Measurements from ENCODE around the gene MTERF4.
"Not testable (repeated sequence)": the region's sequence is repeated elsewhere in the genome, so short reads cannot be mapped to it uniquely, and the experiment has no call there.

The MTERF4 gene

DNA sequence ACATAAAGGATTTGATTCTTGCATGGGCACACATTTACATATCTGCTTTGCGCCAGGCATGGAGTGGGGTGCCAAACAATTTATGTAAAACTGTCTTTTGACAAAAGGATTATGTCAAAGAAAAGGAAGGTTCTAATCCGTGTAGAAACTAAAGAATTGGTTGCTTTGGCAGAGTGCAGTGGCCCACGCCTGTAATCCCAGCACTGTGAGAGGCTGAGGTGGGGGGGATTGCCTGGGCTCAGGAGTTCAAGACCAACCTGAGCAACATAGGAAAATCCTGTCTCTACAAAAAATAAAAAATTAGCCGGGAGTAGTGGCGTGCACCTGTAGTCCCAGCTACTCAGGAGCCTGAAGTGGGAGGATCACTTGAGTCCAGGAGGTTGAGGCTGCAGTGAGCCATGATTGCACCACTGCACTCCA, 1.1 kb upstream of the MTERF4 start:
- H3K36me3 ChIP-seq (ENCODE audit: control insufficient read depth in 1 of 2, insufficient read depth in 2 of 2, low read length in 2 of 2), result peaks cover 0 to 25% of the 10 kb centered on the region in 2 donors
- H3K4me1 ChIP-seq (ENCODE audit: control insufficient read depth in 1 of 2, insufficient read depth in 2 of 2, low read length in 2 of 2), result peaks cover 26 to 31% of the 10 kb centered on the region in 2 donors
- H3K9me3 ChIP-seq (ENCODE audit: control insufficient read depth in 1 of 2, low read length in 2 of 2), result no peaks in the 10 kb centered on the region
- H3K27me3 ChIP-seq (ENCODE audit: control insufficient read depth in 1 of 2, insufficient read depth in 2 of 2, low read length in 2 of 2), result no peaks in the 10 kb centered on the region
- H3K4me3 ChIP-seq (ENCODE audit: low read depth in 1 of 2, low read length in 2 of 2), result peak overlapping the region; percentile 84 to 92
- H3K27ac ChIP-seq (ENCODE audit: low read depth, low read length), result no peak overlapping the region
- H3K9ac ChIP-seq (ENCODE audit: low read depth in 1 of 2, low read length in 2 of 2), result peak overlapping the region; percentile 93 to 96

DNA sequence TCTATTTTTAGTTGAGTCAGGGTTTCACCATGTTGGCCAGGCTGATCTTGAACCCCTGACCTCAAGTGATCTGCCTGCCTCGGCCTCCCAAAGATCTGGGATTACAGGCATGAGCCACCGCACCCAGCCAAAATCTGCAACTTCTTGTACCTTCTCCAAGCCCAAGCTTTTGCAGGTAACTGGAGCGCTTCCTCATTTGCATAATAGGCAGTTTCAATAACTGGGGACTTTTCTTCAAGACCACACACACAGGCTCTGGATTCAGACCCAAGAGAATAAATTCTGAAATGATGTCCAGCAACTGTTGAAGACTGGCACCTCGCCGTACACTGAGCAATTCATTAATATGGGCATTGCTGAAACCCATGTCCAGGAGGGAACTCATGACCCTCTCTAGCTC, 2.8 kb downstream of the MTERF4 start:
- H3K4me3 ChIP-seq (ENCODE audit: low read depth in 1 of 2, low read length in 2 of 2), result no peak overlapping the region
- H3K9ac ChIP-seq (ENCODE audit: low read depth in 1 of 2, low read length in 2 of 2), result no peak overlapping the region
- H3K27me3 ChIP-seq (ENCODE audit: control insufficient read depth in 1 of 2, insufficient read depth in 2 of 2, low read length in 2 of 2), result no peaks in the 10 kb centered on the region
- no peak overlapping the region for H3K27ac ChIP-seq (ENCODE audit: low read depth, low read length)
- no peaks in the 10 kb centered on the region for H3K9me3 ChIP-seq (ENCODE audit: control insufficient read depth in 1 of 2, low read length in 2 of 2)
- H3K36me3 ChIP-seq (ENCODE audit: control insufficient read depth in 1 of 2, insufficient read depth in 2 of 2, low read length in 2 of 2), result peaks cover 25 to 58% of the 10 kb centered on the region in 2 donors
- peaks cover 25 to 31% of the 10 kb centered on the region in 2 donors for H3K4me1 ChIP-seq (ENCODE audit: control insufficient read depth in 1 of 2, insufficient read depth in 2 of 2, low read length in 2 of 2)

DNA sequence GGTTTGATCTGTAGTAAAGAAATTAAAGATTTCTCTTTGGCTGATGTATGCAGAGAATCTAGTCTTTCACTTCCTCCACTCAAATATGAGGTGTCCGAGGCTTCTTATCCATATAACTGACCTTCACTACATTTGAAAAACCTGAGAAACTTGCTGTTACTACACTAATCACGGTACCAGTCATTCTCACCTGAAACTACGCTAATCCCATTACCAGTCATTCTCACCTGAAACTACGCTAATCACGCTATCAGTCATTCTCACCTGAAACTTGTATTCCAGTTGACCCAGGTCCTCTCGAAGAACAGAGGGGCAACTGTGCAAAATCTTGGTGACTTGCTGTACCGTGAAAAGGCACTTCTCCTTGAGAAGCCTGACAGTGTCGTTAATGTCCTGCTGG, 5.1 kb downstream of the MTERF4 start:
- Histone ChIP-seq H3K27ac (ENCODE audit: low read depth, low read length) (no peak overlapping the region), H3K4me3 (ENCODE audit: low read depth in 1 of 2, low read length in 2 of 2) (no peak overlapping the region), H3K9ac (ENCODE audit: low read depth in 1 of 2, low read length in 2 of 2) (no peak overlapping the region), H3K36me3 (ENCODE audit: control insufficient read depth in 1 of 2, insufficient read depth in 2 of 2, low read length in 2 of 2) (peaks cover 44 to 80% of the 10 kb centered on the region in 2 donors), H3K9me3 (ENCODE audit: control insufficient read depth in 1 of 2, low read length in 2 of 2) (no peaks in the 10 kb centered on the region), H3K27me3 (ENCODE audit: control insufficient read depth in 1 of 2, insufficient read depth in 2 of 2, low read length in 2 of 2) (no peaks in the 10 kb centered on the region), H3K4me1 (ENCODE audit: control insufficient read depth in 1 of 2, insufficient read depth in 2 of 2, low read length in 2 of 2) (peaks cover 16 to 23% of the 10 kb centered on the region in 2 donors)

DNA sequence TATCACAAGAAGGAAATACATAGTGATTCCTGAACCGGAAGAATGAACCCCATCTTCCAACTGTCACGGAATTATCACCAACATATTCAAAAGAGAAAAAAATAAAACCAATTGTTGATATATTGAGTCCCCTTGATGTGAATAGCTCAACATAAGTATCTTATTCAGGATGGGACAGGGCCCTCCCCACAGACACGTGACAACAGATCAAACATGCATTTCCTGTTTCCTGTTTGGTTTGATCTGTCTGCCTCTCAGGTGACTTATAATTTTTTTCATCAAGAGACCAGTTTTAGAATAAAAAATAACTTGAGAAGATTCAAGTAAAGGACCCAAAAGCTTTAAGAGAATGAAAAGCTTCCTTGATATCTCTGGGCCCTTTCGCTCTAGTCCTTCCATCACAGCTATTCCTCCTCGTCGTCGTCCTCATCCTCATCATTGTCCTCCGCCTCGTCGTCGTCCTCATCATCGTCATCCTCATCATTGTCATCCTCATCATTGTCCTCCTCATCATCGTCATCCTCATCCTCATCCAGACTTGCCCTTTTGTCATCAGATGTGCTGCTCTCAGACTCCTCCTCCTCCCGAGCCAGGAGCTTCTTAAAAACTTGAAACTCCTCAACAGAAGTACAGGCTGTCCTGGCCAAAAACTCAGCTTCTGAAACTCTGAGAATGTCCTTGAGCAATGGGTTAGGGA, 6.3 kb downstream of the MTERF4 start:
- Histone ChIP-seq H3K4me3 (ENCODE audit: low read depth in 1 of 2, low read length in 2 of 2) (no peak overlapping the region), H3K9me3 (ENCODE audit: control insufficient read depth in 1 of 2, low read length in 2 of 2) (no peaks in the 10 kb centered on the region), H3K36me3 (ENCODE audit: control insufficient read depth in 1 of 2, insufficient read depth in 2 of 2, low read length in 2 of 2) (peaks cover 49 to 93% of the 10 kb centered on the region in 2 donors), H3K27ac (ENCODE audit: low read depth, low read length) (no peak overlapping the region), H3K4me1 (ENCODE audit: control insufficient read depth in 1 of 2, insufficient read depth in 2 of 2, low read length in 2 of 2) (peaks cover 9 to 15% of the 10 kb centered on the region in 2 donors), H3K9ac (ENCODE audit: low read depth in 1 of 2, low read length in 2 of 2) (no peak overlapping the region), H3K27me3 (ENCODE audit: control insufficient read depth in 1 of 2, insufficient read depth in 2 of 2, low read length in 2 of 2) (no peaks in the 10 kb centered on the region)

DNA sequence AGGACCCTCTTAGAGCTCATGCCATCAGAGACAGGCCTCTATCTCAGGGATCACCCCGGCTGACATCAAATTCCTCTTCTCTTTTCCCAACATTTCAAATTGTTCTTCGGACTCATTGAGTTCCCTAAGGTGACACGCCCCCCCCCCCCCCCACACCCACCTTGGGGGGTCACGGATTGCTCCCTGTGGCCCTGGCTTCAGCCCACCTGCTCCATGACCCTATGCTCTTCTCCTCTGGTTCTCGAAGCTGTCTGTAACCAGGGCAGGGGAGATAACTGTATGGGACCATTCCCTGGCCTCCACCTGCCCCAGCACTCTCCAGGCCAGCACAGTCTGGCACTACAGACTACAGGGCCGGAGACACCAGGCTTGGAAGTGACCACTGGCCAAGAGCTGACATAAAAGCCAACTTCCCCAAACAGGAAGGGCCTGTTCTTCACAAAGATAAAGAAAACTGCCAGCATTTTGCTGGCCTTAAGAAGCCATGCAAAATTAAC, 7.1 kb downstream of the MTERF4 start:
- Histone ChIP-seq H3K27me3 (ENCODE audit: control insufficient read depth in 1 of 2, insufficient read depth in 2 of 2, low read length in 2 of 2) (no peaks in the 10 kb centered on the region), H3K27ac (ENCODE audit: low read depth, low read length) (no peak overlapping the region), H3K4me1 (ENCODE audit: control insufficient read depth in 1 of 2, insufficient read depth in 2 of 2, low read length in 2 of 2) (peaks cover 6 to 8% of the 10 kb centered on the region in 2 donors), H3K9ac (ENCODE audit: low read depth in 1 of 2, low read length in 2 of 2) (no peak overlapping the region), H3K9me3 (ENCODE audit: control insufficient read depth in 1 of 2, low read length in 2 of 2) (no peaks in the 10 kb centered on the region), H3K36me3 (ENCODE audit: control insufficient read depth in 1 of 2, insufficient read depth in 2 of 2, low read length in 2 of 2) (peaks cover 49 to 94% of the 10 kb centered on the region in 2 donors), H3K4me3 (ENCODE audit: low read depth in 1 of 2, low read length in 2 of 2) (no peak overlapping the region)

DNA sequence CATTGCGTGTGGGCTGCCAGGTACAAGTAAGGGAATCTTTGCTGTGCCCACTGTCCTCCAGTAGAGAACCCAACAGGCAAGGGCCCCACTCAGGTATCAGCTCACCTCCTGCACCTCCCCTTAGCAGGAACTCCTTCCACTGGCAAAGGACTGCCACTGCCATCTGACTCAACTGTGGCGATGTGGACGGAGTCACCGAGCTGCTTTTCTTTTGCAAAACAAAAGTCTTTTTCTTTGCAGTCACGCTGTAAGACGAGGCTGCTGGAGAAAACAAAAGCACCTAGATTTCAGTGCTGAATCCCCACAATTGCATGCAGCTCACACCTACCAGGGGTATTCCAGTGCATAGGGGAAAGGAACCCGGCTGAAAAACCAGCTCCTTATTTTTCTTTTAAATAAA, 7.9 kb downstream of the MTERF4 start:
- Histone ChIP-seq H3K27me3 (ENCODE audit: control insufficient read depth in 1 of 2, insufficient read depth in 2 of 2, low read length in 2 of 2) (no peaks in the 10 kb centered on the region), H3K36me3 (ENCODE audit: control insufficient read depth in 1 of 2, insufficient read depth in 2 of 2, low read length in 2 of 2) (peaks cover 55 to 94% of the 10 kb centered on the region in 2 donors), H3K4me1 (ENCODE audit: control insufficient read depth in 1 of 2, insufficient read depth in 2 of 2, low read length in 2 of 2) (peaks cover 3 to 6% of the 10 kb centered on the region in 2 donors), H3K9ac (ENCODE audit: low read depth in 1 of 2, low read length in 2 of 2) (no peak overlapping the region), H3K27ac (ENCODE audit: low read depth, low read length) (no peak overlapping the region), H3K4me3 (ENCODE audit: low read depth in 1 of 2, low read length in 2 of 2) (no peak overlapping the region), H3K9me3 (ENCODE audit: control insufficient read depth in 1 of 2, low read length in 2 of 2) (no peaks in the 10 kb centered on the region)

DNA sequence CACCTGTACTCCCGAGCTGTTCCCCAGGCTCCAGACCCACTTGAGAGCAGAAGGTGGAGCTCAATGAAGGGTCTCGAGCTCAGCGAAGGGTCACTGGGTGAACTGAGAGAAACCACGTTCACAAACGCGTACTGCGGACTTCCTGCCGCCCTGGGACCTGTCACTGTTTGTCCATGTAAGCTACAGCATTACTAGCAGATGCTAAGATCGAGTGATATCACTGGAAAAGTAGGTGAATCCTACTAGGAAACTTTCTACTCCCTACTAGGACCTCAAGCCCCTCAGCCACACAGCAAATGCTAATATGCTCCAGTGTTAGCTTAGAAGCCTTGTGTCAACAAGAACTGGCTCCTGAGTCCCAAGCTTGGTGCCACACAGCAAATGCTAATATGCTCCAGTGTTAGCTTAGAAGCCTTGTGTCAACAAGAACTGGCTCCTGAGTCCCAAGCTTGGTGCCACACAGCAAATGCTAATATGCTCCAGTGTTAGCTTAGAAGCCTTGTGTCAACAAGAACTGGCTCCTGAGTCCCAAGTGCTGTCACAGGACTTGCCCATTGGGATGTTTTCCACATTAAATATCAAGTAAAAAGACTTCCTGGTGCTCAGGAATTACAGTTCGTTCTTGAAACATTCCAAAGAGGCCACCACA, 8.8 kb downstream of the MTERF4 start:
- peaks cover 61 to 96% of the 10 kb centered on the region in 2 donors for H3K36me3 ChIP-seq (ENCODE audit: control insufficient read depth in 1 of 2, insufficient read depth in 2 of 2, low read length in 2 of 2)
- H3K4me1 ChIP-seq (ENCODE audit: control insufficient read depth in 1 of 2, insufficient read depth in 2 of 2, low read length in 2 of 2); H3K9ac ChIP-seq (ENCODE audit: low read depth in 1 of 2, low read length in 2 of 2); H3K9me3 ChIP-seq (ENCODE audit: control insufficient read depth in 1 of 2, low read length in 2 of 2); H3K27me3 ChIP-seq (ENCODE audit: control insufficient read depth in 1 of 2, insufficient read depth in 2 of 2, low read length in 2 of 2); H3K27ac ChIP-seq (ENCODE audit: low read depth, low read length); H3K4me3 ChIP-seq (ENCODE audit: low read depth in 1 of 2, low read length in 2 of 2): not testable (repeated sequence)

DNA sequence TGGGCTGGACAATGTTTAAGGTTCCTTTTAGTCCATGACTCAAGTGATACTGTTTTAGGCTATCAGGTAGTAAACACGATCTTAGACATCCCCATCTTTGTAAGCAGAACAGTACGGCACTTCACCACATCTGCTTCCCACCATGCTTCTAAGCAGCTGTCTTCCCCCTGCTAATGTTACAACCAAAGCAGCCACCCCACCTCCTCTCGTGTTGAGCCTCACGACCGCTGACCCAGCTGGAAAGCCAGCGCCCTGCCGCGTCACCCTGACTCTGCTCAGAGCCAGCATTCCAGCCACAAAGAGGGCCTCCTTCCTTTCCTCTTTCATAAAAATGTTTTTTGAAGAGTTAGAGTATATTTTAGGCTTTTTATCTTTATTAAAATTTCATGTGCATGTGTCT, 9.4 kb downstream of the MTERF4 start:
- Histone ChIP-seq H3K4me1 (ENCODE audit: control insufficient read depth in 1 of 2, insufficient read depth in 2 of 2, low read length in 2 of 2) (no peaks in the 10 kb centered on the region), H3K27ac (ENCODE audit: low read depth, low read length) (no peak overlapping the region), H3K9me3 (ENCODE audit: control insufficient read depth in 1 of 2, low read length in 2 of 2) (no peaks in the 10 kb centered on the region), H3K9ac (ENCODE audit: low read depth in 1 of 2, low read length in 2 of 2) (no peak overlapping the region), H3K4me3 (ENCODE audit: low read depth in 1 of 2, low read length in 2 of 2) (no peak overlapping the region), H3K27me3 (ENCODE audit: control insufficient read depth in 1 of 2, insufficient read depth in 2 of 2, low read length in 2 of 2) (no peaks in the 10 kb centered on the region), H3K36me3 (ENCODE audit: control insufficient read depth in 1 of 2, insufficient read depth in 2 of 2, low read length in 2 of 2) (peaks cover 66 to 97% of the 10 kb centered on the region in 2 donors)

DNA sequence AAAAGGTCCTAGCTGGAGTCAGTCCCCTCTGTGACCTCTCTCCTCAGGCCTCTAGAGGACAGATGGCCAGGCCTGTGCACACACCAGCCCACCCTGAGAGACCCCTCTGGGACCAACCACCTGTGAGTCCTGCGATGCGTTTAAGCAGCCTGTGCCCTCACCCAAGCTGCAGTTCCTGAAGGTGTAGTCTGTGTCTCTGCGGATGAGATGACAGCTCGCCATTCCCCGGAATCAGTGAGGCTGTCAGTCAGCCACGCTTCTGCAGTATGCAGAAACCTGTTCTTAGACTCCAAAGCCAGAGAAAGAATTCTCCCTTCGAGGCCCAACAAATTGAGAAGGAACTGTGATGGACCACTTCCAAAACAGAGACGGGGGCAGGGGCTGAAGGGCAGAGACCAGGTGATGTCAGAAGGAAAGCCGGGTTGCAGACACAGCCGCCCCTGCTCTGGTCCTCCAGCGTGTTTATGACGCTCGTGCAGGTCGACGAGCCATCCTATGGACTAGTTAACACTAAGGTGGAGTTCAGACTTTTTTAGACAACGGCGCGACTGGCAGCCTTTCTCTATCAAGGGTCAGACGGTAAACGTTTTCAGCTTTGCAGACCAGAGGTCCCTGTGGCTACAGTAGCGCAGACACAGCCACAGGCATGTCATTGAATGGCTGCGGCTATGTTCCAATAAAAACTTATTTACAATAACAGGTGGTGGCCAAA, 10.2 kb downstream of the MTERF4 start:
- no peak overlapping the region for H3K27ac ChIP-seq (ENCODE audit: low read depth, low read length)
- H3K9me3 ChIP-seq (ENCODE audit: control insufficient read depth in 1 of 2, low read length in 2 of 2), result no peaks in the 10 kb centered on the region
- no peaks in the 10 kb centered on the region for H3K27me3 ChIP-seq (ENCODE audit: control insufficient read depth in 1 of 2, insufficient read depth in 2 of 2, low read length in 2 of 2)
- H3K4me1 ChIP-seq (ENCODE audit: control insufficient read depth in 1 of 2, insufficient read depth in 2 of 2, low read length in 2 of 2), result no peaks in the 10 kb centered on the region
- no peak overlapping the region for H3K9ac ChIP-seq (ENCODE audit: low read depth in 1 of 2, low read length in 2 of 2)
- peaks cover 66 to 97% of the 10 kb centered on the region in 2 donors for H3K36me3 ChIP-seq (ENCODE audit: control insufficient read depth in 1 of 2, insufficient read depth in 2 of 2, low read length in 2 of 2)
- H3K4me3 ChIP-seq (ENCODE audit: low read depth in 1 of 2, low read length in 2 of 2), result no peak overlapping the region

DNA sequence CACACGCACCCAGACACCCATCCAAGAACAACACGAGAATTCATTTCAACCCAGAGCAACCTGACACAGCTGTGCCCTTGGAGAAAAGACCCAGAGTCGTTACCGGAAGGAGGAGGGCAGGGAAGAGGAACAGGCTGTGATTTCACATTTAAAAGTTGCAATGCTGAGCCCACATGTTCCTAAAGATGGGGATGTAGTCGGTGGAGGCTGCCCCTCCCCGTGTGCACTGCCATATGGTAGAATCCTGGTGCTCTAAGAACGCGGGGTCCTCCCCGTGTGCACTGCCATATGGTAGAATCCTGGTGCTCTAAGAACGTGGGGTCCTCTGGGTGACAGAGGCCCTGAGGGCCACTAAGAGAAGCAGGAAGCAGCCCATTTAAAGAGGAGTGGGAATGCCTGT, 10.9 kb downstream of the MTERF4 start:
- Histone ChIP-seq H3K36me3 (ENCODE audit: control insufficient read depth in 1 of 2, insufficient read depth in 2 of 2, low read length in 2 of 2) (peaks cover 68 to 97% of the 10 kb centered on the region in 2 donors), H3K27ac (ENCODE audit: low read depth, low read length) (no peak overlapping the region), H3K4me3 (ENCODE audit: low read depth in 1 of 2, low read length in 2 of 2) (no peak overlapping the region), H3K4me1 (ENCODE audit: control insufficient read depth in 1 of 2, insufficient read depth in 2 of 2, low read length in 2 of 2) (no peaks in the 10 kb centered on the region), H3K27me3 (ENCODE audit: control insufficient read depth in 1 of 2, insufficient read depth in 2 of 2, low read length in 2 of 2) (no peaks in the 10 kb centered on the region), H3K9ac (ENCODE audit: low read depth in 1 of 2, low read length in 2 of 2) (no peak overlapping the region), H3K9me3 (ENCODE audit: control insufficient read depth in 1 of 2, low read length in 2 of 2) (no peaks in the 10 kb centered on the region)
